Gastroesophageal sphincter (tissue), 4 donors: ENCODE results near the gene ZNF143. TPM values are rescaled to one million over a fixed set of nuclear protein-coding genes. Genes with fewer than 3 reads are reported as not detected.
"Not testable (repeated sequence)": the region's sequence is repeated elsewhere in the genome, so short reads cannot be mapped to it uniquely, and the experiment has no call there.

Experiments used
- ATAC-seq: fragments of 150-250 bp; one replicate; pipeline ENCODE4 v1.9.1; 2016; ENCODE audit warnings: mild to moderate bottlenecking, moderate library complexity
- H3K27ac ChIP-seq, 4 donors: fragments of 200-600 bp; sonication (generic) in 3 of 4; 1 replicate in 3 of 4; 2 replicates in 1 of 4; pipeline ENCODE4 v1.5.1; 2016 to 2019
- H3K27me3 ChIP-seq: fragments of 200-600 bp; sonication (generic); one replicate; pipeline ENCODE4 v1.5.1; 2019
- H3K36me3 ChIP-seq, 2 donors: fragments of 200-600 bp; sonication (generic); one replicate each; pipeline ENCODE4 v1.5.1; 2019; ENCODE audit warnings: control low read depth in 1 of 2
- H3K4me1 ChIP-seq, 3 donors: fragments of 200-600 bp; sonication (generic); 1 replicate in 2 of 3; 2 replicates in 1 of 3; pipeline ENCODE4 v1.5.1; 2016 to 2019; ENCODE audit warnings: control low read depth in 2 of 3
- H3K4me3 ChIP-seq, 2 donors: fragments of 200-600 bp; sonication (generic); one replicate each; pipeline ENCODE4 v1.5.1; 2019; ENCODE audit warnings: mild to moderate bottlenecking in 1 of 2, moderate library complexity in 1 of 2
- H3K9me3 ChIP-seq, 3 donors: fragments of 200-600 bp; sonication (generic); one replicate each; pipeline ENCODE4 v1.5.1; 2017 to 2019; ENCODE audit warnings: control low read depth in 2 of 3
- EP300 ChIP-seq: sonication (generic); formaldehyde crosslinking; IDR thresholded peaks from one replicate; pipeline ENCODE4 v1.6.1; 2017; ENCODE audit warnings: antibody characterized with exemption, mild to moderate bottlenecking
- POLR2A ChIP-seq, 2 donors: fragments of 450-650 bp; IDR thresholded peaks; one replicate each; pipeline ENCODE4 v1.6.1; 2017; ENCODE audit warnings: antibody characterized with exemption in 2 of 2, mild to moderate bottlenecking in 2 of 2, moderate library complexity in 1 of 2
- POLR2AphosphoS5 ChIP-seq: sonication (generic); formaldehyde crosslinking; IDR thresholded peaks from one replicate; pipeline ENCODE4 v1.6.1; 2017; ENCODE audit warnings: antibody characterized with exemption
- WGBS, 2 donors: methylation state at CpG; one replicate each; pipeline ENCODE4 v1.1.5; 2018; ENCODE audit warnings: low coverage in 1 of 2; 5-methylcytosine and 5-hydroxymethylcytosine counted together
- total RNA-seq, 4 donors: library from RNA; depleted of rRNA; stranded (reverse); fragments of >200 nt; gene quantifications; one replicate each; pipeline ENCODE4 v1.1.0, GENCODE V29; 2016
- TF ChIP-seq, protein P1 (sequence below), 4 experiments: fragments of 200-600 bp in 2 of 4; fragments of 450-650 bp in 2 of 4; sonication (generic) in 1 of 4; IDR thresholded peaks; one replicate each; pipeline ENCODE4 v1.5.1; 2017 to 2019; ENCODE audit warnings: antibody characterized with exemption in 4 of 4, mild to moderate bottlenecking in 2 of 4, moderate library complexity in 2 of 4

ZNF143 gene
- total RNA-seq, 4 donors from 2014 or later = 33.7 to 72.5 (median 52.5) TPM

DNA sequence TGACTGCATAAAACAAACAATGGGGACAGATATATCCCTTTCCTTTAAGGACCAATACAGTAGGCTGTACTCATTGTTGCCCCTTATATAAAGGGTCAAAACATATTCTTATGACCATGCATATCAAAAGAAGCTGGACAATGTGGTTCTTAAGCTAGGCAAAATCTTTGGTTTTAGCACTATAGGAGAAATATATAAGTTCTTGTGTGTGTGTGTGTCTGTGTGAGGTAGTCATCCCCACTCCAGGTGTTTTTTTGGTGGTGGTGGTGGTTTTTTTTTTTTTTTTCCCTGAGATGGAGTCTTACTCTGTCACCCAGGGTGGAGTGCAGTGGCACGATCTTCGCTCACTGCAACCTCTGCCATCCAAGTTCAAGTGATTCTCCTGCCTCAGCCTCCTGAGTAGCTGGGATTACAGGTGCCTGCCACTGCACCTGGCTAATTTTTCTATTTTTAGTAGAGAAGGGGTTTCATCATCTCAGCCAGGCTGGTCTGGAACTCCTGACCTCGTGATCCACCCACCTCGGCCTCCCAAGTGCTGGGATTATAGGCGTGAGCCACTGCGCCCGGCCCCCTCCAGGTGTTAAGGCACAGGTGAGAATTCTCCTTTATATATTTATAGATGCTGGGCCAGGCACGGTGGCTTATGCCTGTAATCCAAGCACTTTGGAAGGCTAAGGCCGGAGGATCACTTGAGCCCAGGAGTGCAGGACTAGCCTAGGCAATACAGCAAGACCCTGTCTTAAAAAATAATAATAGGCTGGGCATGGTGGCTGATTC is 12.0 kb upstream of the ZNF143 start:
- no peak for TF ChIP-seq POLR2AphosphoS5
- TF ChIP-seq, protein P1, sequence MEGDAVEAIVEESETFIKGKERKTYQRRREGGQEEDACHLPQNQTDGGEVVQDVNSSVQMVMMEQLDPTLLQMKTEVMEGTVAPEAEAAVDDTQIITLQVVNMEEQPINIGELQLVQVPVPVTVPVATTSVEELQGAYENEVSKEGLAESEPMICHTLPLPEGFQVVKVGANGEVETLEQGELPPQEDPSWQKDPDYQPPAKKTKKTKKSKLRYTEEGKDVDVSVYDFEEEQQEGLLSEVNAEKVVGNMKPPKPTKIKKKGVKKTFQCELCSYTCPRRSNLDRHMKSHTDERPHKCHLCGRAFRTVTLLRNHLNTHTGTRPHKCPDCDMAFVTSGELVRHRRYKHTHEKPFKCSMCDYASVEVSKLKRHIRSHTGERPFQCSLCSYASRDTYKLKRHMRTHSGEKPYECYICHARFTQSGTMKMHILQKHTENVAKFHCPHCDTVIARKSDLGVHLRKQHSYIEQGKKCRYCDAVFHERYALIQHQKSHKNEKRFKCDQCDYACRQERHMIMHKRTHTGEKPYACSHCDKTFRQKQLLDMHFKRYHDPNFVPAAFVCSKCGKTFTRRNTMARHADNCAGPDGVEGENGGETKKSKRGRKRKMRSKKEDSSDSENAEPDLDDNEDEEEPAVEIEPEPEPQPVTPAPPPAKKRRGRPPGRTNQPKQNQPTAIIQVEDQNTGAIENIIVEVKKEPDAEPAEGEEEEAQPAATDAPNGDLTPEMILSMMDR (IDR thresholded peaks at IDR 0.05) = no peak
- TF ChIP-seq EP300 = no peak
- no peak for TF ChIP-seq POLR2A (IDR thresholded peaks at IDR 0.05)
- ATAC-seq = no peak
- WGBS, 2 donors = 90% methylated on average over 5 of the region's 9 CpGs; no CpG with 5 or more reads in 1 of the 2 donors

DNA sequence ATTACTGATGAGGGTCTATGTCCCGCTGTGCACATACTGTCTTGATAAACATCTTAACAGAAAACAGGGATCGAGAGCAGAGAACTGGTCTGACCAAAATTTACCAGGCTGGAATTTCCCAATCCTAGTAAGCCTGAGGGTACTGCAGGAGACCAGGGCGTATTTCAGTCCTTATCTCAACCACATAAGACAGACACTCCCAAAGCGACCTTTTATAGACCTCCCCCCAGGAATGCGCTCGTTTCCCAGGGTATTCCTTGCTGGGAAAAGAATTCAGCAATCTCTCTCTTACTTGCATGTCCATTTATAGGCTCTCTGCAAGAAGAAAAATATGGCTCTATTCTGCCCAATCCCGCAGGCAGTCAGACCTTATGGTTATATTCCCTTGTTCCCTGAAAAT is 8.8 kb upstream of the ZNF143 start:
- not testable (repeated sequence) for H3K27me3 ChIP-seq, ATAC-seq, H3K4me3 ChIP-seq, H3K27ac ChIP-seq, H3K4me1 ChIP-seq
- WGBS, 2 donors = 86 to 88% methylated on average over 3 to 7 of the region's 7 CpGs
- Histone ChIP-seq H3K36me3 (peaks cover 0 to 10% of the 10 kb centered on the region in 2 donors), H3K9me3 (peaks cover 0 to 10% (median 0%) of the 10 kb centered on the region in 3 donors)

More for the DNA sequence above, 12.0 kb upstream of the ZNF143 start:
- Histone ChIP-seq H3K9me3 (peaks cover 0 to 10% (median 0%) of the 10 kb centered on the region in 3 donors), H3K4me3 (no peak overlapping the region), H3K27ac (no peak overlapping the region), H3K4me1 (no peaks in the 10 kb centered on the region), H3K27me3 (no peaks in the 10 kb centered on the region), H3K36me3 (peaks cover 0 to 37% of the 10 kb centered on the region in 2 donors)

DNA sequence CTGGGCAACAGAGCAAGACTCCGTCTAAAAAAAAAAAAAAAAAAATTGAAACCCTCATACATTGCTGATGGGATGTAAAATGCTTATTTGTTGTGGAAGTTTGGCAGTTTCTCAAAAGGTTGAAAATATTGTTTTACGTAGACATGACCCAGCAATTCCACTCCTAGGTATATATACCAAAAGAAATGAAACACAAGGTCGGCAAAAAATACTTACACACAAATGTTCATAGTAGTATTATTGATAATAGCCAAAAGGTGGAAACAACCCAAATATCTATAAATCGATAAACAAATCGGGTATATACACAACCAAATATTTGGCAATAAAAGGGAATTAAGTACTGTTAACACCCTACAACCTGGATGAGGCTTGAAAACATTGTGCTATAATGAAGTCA is 5.1 kb upstream of the ZNF143 start:
- no peak for TF ChIP-seq EP300
- TF ChIP-seq, protein P1 (IDR thresholded peaks at IDR 0.05) = no peak
- no peak for TF ChIP-seq POLR2AphosphoS5
- no peak for TF ChIP-seq POLR2A (IDR thresholded peaks at IDR 0.05)
- H3K9me3 ChIP-seq = peaks cover 0 to 10% (median 0%) of the 10 kb centered on the region in 3 donors
- H3K36me3 ChIP-seq = no peaks in the 10 kb centered on the region
- no peak overlapping the region for H3K4me3 ChIP-seq
- H3K27ac ChIP-seq = no peak overlapping the region
- WGBS, 2 donors = 89 to 97% methylated on average over 4 to 5 of the region's 5 CpGs
- no peak for ATAC-seq
- no peaks in the 10 kb centered on the region for H3K27me3 ChIP-seq
- peaks cover 0 to 8% (median 0%) of the 10 kb centered on the region in 3 donors for H3K4me1 ChIP-seq

DNA sequence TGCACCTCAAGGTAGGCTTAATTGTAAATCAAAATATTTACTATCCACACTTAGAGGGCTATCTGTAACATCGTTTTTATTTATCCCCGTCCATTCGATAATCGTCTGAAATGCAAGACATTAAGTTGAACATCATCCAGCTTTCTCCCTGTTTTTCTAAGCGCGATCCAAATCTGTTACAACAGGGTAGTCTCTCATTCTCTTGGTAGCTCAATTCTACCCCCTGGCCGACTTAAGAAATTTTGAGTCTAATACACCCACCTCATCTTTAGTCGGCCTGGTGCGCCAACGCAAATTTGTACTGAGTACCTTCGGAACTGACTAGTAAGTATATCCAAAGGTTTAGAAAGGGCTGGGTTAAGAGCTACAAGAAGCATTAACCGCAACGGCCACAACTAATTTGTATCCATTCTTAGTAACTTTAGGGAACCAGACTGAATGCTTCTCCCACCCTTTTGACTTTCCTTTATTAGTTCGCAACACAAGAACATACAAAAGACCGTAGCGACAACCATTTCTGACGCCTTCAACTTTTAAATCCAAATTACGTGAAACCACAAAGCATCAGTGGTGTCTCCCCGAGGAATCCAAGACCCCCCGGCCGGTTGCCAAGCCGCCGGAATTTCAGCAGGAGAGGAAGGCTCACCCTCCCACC is 1.0 kb upstream of the ZNF143 start:
- Histone ChIP-seq H3K27me3 (no peaks in the 10 kb centered on the region), H3K27ac (peak overlapping the region; percentile 97 to 100 (median 98)), H3K36me3 (no peaks in the 10 kb centered on the region), H3K4me3 (peak overlapping the region; percentile 76 to 94), H3K9me3 (no peaks in the 10 kb centered on the region), H3K4me1 (peaks cover 0 to 32% (median 6%) of the 10 kb centered on the region in 3 donors)
- ATAC-seq = no peak
- 3 to 4% methylated on average over 17 to 21 of the region's 23 CpGs for WGBS, 2 donors
- TF ChIP-seq EP300 (no peak), POLR2AphosphoS5 (no peak), POLR2A (IDR thresholded peaks at IDR 0.05) (no peak)
- TF ChIP-seq, protein P1 (IDR thresholded peaks at IDR 0.05) = no peak

GRCh38 chr11:9461063-9461759 is 399 bp downstream of the ZNF143 start:
- Histone ChIP-seq H3K4me1 (peaks cover 0 to 32% (median 6%) of the 10 kb centered on the region in 3 donors), H3K9me3 (no peaks in the 10 kb centered on the region), H3K4me3 (peak overlapping the region; percentile 41 to 76), H3K27me3 (no peaks in the 10 kb centered on the region), H3K27ac (peak overlapping the region; percentile 75 to 100 (median 94)), H3K36me3 (no peaks in the 10 kb centered on the region)
- ATAC-seq = peak; percentile 79
- TF ChIP-seq POLR2AphosphoS5 (peak; percentile 50), EP300 (no peak), POLR2A (IDR thresholded peaks at IDR 0.05) (peak; percentile 97 to 99)
- TF ChIP-seq, protein P1 (IDR thresholded peaks at IDR 0.05) = peak in 2 of 4 experiments; percentile 34 to 39
- WGBS, 2 donors = 0% methylated on average over 3 to 8 of the region's 57 CpGs
